GM12878 (cell line): ENCODE measurements around the gene PPIP5K2. TPM values are rescaled to one million over a fixed set of nuclear protein-coding genes. Genes with fewer than 3 reads are reported as not detected.

Experiments used
- BHLHE40 ChIP-seq, 2 experiments: fragments of 450-650 bp in 1 of 2; IDR thresholded peaks; 2 replicates each; pipeline ENCODE4 v1.6.1; 2011 to 2017; ENCODE audit warnings: low read depth in 2 of 2, borderline replicate concordance in 1 of 2, improper control_type of control experiment in 1 of 2, low read length in 1 of 2, mild to moderate bottlenecking in 1 of 2
- CHD4 ChIP-seq: fragments of 200-600 bp; sonication (generic); IDR thresholded peaks from 2 replicates; pipeline ENCODE4 v1.6.1; 2016; ENCODE audit warnings: mild to moderate bottlenecking
- NFYA ChIP-seq: IDR thresholded peaks from 2 replicates; pipeline ENCODE4 v1.6.1; 2011; ENCODE audit warnings: low read depth, mild to moderate bottlenecking, low read length, improper control_type of control experiment, borderline replicate concordance
- SIN3A ChIP-seq: IDR thresholded peaks from 2 replicates; pipeline ENCODE4 v1.6.1; 2012; ENCODE audit warnings: low read depth, low read length, improper control_type of control experiment
- polyA plus RNA-seq, 11 experiments: library from polyadenylated mRNA; depleted of rRNA in 4 of 11; unstranded in 6 of 11; stranded (reverse) in 5 of 11; fragments of >200 nt; fragmentation: Nextera tagmentation in 4 of 11; fragmentation: Illumina TruSeq in 1 of 11; extraction: Ambion mirVana in 4 of 11; extraction: Trizol in 1 of 11; gene quantifications; 1 replicate in 1 of 11; 2 replicates in 10 of 11; pipeline versions ENCODE4 v1.2.1 to v1.2.3, GENCODE V29; 2011 to 2016; ENCODE audit warnings: inconsistent platforms in 2 of 11, missing spikeins in 2 of 11, low read depth in 1 of 11
- total RNA-seq, 4 experiments: library from RNA; depleted of rRNA in 3 of 4; stranded (reverse); fragments of >200 nt in 3 of 4; fragmentation: Illumina TruSeq in 1 of 4; extraction: Trizol in 1 of 4; gene quantifications; 2 replicates each; pipeline versions ENCODE4 v1.2.1 to v1.2.3, GENCODE V29; 2013 to 2021
- TF ChIP-seq, protein P1 (sequence below): IDR thresholded peaks from 2 replicates; pipeline ENCODE4 v1.6.1; 2011; ENCODE audit warnings: mild to moderate bottlenecking, low read depth, low read length, moderate library complexity; ENCODE audit not compliant: insufficient replicate concordance
- TF ChIP-seq, protein P2 (sequence below): IDR thresholded peaks from 2 replicates; pipeline ENCODE4 v1.6.1; 2012; ENCODE audit warnings: low read depth, low read length, improper control_type of control experiment
- TF ChIP-seq, protein P3 (sequence below): fragments of 450-650 bp; IDR thresholded peaks from 2 replicates; pipeline ENCODE4 v1.6.1; 2018; ENCODE audit warnings: borderline replicate concordance, mild to moderate bottlenecking; ENCODE audit not compliant: partially characterized antibody
- TF ChIP-seq, protein P4 (sequence below): fragments of 450-650 bp; IDR thresholded peaks from 2 replicates; pipeline ENCODE4 v1.6.1; 2017; ENCODE audit warnings: mild to moderate bottlenecking, moderate library complexity
- TF ChIP-seq, protein P5 (sequence below), 3 experiments: IDR thresholded peaks in 2 of 3; conservative IDR thresholded peaks in 1 of 3; 2 replicates each; pipeline ENCODE4 v1.5.1; 2011; ENCODE audit warnings: low read depth in 3 of 3, low read length in 3 of 3, mild to moderate bottlenecking in 3 of 3, control low read depth in 2 of 3, moderate library complexity in 2 of 3, inconsistent platforms in 1 of 3, mixed read lengths in 1 of 3; ENCODE audit not compliant: control insufficient read depth in 2 of 3, insufficient read depth in 1 of 3; ENCODE audit errors: extremely low read depth in 1 of 3
- TF ChIP-seq, protein P6 (sequence below): IDR thresholded peaks from 2 replicates; pipeline ENCODE4 v1.6.1; 2011; ENCODE audit warnings: borderline replicate concordance, low read depth, mild to moderate bottlenecking, moderate library complexity, mixed read lengths, low read length; ENCODE audit not compliant: insufficient read depth; ENCODE audit errors: extremely low read length
- TF ChIP-seq, protein P7 (sequence below): fragments of 450-650 bp; IDR thresholded peaks from 2 replicates; pipeline ENCODE4 v1.6.1; 2017; ENCODE audit warnings: borderline replicate concordance

Gene PPIP5K2
- total and polyA plus RNA-seq, 10 of the 15 experiments (the other 5 are each of a cell fraction or from before 2014, with no cell fraction given) = 27.7 to 87.3 (median 58.6) TPM

DNA sequence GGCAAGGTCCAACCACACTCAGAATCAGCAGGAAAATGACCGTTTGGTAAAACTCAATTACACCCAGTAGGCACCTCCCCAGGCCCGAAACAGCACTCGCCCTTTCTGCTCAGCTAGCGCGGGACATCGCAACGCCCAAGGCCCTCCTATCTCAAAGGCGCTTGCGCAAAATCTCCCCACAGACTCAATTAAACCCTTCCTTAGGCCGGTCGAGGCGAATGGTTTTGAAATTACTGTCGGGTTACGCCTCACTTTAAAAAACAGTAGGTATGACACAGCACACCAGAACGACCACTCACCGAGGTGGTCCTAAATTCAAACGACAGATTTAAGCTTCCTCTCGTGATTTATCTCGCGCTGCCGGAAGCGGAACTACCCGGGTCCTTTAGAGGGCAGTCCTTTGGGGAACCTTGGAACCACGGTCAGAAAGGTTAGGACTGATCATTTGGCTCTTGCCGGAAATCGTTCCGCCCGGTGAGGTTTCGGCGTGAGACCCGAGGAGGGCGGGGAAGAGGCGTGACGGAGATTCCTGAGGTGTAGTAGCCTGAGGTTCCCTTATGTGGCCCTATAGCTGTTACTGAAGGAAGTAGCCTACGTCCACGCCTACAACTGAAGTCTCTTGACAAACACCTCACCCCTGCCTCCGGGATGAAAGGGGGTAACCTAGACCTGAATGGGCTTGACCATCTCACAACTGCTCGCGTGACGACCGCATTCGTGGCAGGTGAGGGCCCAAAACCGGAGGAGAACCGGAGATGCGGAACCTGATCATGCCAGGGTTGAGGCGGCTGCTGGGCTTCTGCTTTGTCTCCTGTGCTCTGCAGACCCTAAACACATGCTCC is at the start of gene PPIP5K2, which contains the start of gene GIN1 (continued):
- TF ChIP-seq, protein P1, sequence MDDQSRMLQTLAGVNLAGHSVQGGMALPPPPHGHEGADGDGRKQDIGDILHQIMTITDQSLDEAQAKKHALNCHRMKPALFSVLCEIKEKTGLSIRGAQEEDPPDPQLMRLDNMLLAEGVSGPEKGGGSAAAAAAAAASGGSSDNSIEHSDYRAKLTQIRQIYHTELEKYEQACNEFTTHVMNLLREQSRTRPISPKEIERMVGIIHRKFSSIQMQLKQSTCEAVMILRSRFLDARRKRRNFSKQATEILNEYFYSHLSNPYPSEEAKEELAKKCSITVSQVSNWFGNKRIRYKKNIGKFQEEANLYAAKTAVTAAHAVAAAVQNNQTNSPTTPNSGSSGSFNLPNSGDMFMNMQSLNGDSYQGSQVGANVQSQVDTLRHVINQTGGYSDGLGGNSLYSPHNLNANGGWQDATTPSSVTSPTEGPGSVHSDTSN = no peak
- no peak for TF ChIP-seq NFYA
- TF ChIP-seq, protein P2, sequence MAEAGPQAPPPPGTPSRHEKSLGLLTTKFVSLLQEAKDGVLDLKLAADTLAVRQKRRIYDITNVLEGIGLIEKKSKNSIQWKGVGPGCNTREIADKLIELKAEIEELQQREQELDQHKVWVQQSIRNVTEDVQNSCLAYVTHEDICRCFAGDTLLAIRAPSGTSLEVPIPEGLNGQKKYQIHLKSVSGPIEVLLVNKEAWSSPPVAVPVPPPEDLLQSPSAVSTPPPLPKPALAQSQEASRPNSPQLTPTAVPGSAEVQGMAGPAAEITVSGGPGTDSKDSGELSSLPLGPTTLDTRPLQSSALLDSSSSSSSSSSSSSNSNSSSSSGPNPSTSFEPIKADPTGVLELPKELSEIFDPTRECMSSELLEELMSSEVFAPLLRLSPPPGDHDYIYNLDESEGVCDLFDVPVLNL = peak; percentile 47; the same call in 1 of the 2 replicates
- TF ChIP-seq, protein P3, sequence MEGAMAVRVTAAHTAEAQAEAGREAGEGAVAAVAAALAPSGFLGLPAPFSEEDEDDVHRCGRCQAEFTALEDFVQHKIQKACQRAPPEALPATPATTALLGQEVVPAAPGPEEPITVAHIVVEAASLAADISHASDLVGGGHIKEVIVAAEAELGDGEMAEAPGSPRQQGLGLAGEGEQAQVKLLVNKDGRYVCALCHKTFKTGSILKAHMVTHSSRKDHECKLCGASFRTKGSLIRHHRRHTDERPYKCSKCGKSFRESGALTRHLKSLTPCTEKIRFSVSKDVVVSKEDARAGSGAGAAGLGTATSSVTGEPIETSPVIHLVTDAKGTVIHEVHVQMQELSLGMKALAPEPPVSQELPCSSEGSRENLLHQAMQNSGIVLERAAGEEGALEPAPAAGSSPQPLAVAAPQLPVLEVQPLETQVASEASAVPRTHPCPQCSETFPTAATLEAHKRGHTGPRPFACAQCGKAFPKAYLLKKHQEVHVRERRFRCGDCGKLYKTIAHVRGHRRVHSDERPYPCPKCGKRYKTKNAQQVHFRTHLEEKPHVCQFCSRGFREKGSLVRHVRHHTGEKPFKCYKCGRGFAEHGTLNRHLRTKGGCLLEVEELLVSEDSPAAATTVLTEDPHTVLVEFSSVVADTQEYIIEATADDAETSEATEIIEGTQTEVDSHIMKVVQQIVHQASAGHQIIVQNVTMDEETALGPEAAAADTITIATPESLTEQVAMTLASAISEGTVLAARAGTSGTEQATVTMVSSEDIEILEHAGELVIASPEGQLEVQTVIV = no peak
- no peak for TF ChIP-seq CHD4
- TF ChIP-seq, protein P4, sequence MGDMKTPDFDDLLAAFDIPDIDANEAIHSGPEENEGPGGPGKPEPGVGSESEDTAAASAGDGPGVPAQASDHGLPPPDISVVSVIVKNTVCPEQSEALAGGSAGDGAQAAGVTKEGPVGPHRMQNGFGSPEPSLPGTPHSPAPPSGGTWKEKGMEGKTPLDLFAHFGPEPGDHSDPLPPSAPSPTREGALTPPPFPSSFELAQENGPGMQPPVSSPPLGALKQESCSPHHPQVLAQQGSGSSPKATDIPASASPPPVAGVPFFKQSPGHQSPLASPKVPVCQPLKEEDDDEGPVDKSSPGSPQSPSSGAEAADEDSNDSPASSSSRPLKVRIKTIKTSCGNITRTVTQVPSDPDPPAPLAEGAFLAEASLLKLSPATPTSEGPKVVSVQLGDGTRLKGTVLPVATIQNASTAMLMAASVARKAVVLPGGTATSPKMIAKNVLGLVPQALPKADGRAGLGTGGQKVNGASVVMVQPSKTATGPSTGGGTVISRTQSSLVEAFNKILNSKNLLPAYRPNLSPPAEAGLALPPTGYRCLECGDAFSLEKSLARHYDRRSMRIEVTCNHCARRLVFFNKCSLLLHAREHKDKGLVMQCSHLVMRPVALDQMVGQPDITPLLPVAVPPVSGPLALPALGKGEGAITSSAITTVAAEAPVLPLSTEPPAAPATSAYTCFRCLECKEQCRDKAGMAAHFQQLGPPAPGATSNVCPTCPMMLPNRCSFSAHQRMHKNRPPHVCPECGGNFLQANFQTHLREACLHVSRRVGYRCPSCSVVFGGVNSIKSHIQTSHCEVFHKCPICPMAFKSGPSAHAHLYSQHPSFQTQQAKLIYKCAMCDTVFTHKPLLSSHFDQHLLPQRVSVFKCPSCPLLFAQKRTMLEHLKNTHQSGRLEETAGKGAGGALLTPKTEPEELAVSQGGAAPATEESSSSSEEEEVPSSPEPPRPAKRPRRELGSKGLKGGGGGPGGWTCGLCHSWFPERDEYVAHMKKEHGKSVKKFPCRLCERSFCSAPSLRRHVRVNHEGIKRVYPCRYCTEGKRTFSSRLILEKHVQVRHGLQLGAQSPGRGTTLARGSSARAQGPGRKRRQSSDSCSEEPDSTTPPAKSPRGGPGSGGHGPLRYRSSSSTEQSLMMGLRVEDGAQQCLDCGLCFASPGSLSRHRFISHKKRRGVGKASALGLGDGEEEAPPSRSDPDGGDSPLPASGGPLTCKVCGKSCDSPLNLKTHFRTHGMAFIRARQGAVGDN = peak; percentile 52; the same call in 1 of the 2 replicates
- peak; percentile 57 to 85; a peak in 3 of 4 replicates for TF ChIP-seq BHLHE40 (IDR thresholded peaks at IDR 0.05; ENCODE audit: borderline replicate concordance in 1 of 2, low read depth in 2 of 2, low read length in 1 of 2)
- TF ChIP-seq, protein P5, sequence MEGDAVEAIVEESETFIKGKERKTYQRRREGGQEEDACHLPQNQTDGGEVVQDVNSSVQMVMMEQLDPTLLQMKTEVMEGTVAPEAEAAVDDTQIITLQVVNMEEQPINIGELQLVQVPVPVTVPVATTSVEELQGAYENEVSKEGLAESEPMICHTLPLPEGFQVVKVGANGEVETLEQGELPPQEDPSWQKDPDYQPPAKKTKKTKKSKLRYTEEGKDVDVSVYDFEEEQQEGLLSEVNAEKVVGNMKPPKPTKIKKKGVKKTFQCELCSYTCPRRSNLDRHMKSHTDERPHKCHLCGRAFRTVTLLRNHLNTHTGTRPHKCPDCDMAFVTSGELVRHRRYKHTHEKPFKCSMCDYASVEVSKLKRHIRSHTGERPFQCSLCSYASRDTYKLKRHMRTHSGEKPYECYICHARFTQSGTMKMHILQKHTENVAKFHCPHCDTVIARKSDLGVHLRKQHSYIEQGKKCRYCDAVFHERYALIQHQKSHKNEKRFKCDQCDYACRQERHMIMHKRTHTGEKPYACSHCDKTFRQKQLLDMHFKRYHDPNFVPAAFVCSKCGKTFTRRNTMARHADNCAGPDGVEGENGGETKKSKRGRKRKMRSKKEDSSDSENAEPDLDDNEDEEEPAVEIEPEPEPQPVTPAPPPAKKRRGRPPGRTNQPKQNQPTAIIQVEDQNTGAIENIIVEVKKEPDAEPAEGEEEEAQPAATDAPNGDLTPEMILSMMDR (IDR thresholded peaks at IDR 0.05 in 2 of 3, conservative IDR thresholded peaks at IDR 0.05 in 1 of 3; ENCODE audit: control insufficient read depth in 2 of 3, extremely low read depth in 1 of 3, insufficient read depth in 1 of 3, low read depth in 3 of 3, low read length in 3 of 3) = no peak
- TF ChIP-seq, protein P6, sequence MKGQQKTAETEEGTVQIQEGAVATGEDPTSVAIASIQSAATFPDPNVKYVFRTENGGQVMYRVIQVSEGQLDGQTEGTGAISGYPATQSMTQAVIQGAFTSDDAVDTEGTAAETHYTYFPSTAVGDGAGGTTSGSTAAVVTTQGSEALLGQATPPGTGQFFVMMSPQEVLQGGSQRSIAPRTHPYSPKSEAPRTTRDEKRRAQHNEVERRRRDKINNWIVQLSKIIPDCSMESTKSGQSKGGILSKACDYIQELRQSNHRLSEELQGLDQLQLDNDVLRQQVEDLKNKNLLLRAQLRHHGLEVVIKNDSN = no peak
- TF ChIP-seq SIN3A = peak; percentile 60
- TF ChIP-seq, protein P7, sequence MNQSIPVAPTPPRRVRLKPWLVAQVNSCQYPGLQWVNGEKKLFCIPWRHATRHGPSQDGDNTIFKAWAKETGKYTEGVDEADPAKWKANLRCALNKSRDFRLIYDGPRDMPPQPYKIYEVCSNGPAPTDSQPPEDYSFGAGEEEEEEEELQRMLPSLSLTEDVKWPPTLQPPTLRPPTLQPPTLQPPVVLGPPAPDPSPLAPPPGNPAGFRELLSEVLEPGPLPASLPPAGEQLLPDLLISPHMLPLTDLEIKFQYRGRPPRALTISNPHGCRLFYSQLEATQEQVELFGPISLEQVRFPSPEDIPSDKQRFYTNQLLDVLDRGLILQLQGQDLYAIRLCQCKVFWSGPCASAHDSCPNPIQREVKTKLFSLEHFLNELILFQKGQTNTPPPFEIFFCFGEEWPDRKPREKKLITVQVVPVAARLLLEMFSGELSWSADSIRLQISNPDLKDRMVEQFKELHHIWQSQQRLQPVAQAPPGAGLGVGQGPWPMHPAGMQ = peak; percentile 16; the same call in 1 of the 2 replicates
